MM.1S (cell line): ENCODE results near the gene C1QTNF6.

Experiments used
- DNase-seq: peaks from one replicate; pipeline ENCODE4 v3.0.0-alpha.2; 2015
- H2AFZ ChIP-seq: fragments of 300-600 bp; sonication (generic); 2 replicates; pipeline ENCODE4 v1.6.0; 2016; ENCODE audit warnings: antibody characterized with exemption, low read length
- H3F3A ChIP-seq: fragments of 300-600 bp; sonication (generic); 2 replicates; pipeline ENCODE4 v1.6.1; 2016; ENCODE audit warnings: mild to moderate bottlenecking, antibody characterized with exemption, low read length, moderate library complexity, mixed read lengths; ENCODE audit not compliant: insufficient read depth
- H3K27ac ChIP-seq: fragments of 300-600 bp; sonication (generic); 2 replicates; pipeline ENCODE4 v1.5.1; 2016; ENCODE audit warnings: mild to moderate bottlenecking, low read length
- H3K27me3 ChIP-seq: fragments of 300-600 bp; sonication (generic); replicated peaks from 2 replicates; pipeline ENCODE4 v1.6.0; 2016; ENCODE audit warnings: low read length; ENCODE audit not compliant: insufficient read depth
- H3K36me3 ChIP-seq: fragments of 300-600 bp; sonication (generic); replicated peaks from 2 replicates; pipeline ENCODE4 v1.6.1; 2016; ENCODE audit warnings: mild to moderate bottlenecking, low read length, mixed read lengths; ENCODE audit not compliant: insufficient read depth
- H3K4me1 ChIP-seq: fragments of 300-600 bp; sonication (generic); 2 replicates; pipeline ENCODE4 v1.6.1; 2016; ENCODE audit warnings: low read length, mixed read lengths
- H3K4me2 ChIP-seq: fragments of 300-600 bp; sonication (generic); 2 replicates; pipeline ENCODE4 v1.6.0; 2016; ENCODE audit warnings: low read depth, low read length
- H3K4me3 ChIP-seq: fragments of 300-600 bp; sonication (generic); 2 replicates; pipeline ENCODE4 v1.5.1; 2016; ENCODE audit warnings: low read length, mixed read lengths
- H3K79me2 ChIP-seq: fragments of 300-600 bp; sonication (generic); 2 replicates; pipeline ENCODE4 v1.6.1; 2016; ENCODE audit warnings: mixed run types, low read length, mixed read lengths
- H3K9ac ChIP-seq: fragments of 300-600 bp; sonication (generic); 2 replicates; pipeline ENCODE4 v1.6.1; 2016; ENCODE audit warnings: low read length, mixed read lengths
- H3K9me2 ChIP-seq: fragments of 300-600 bp; sonication (generic); replicated peaks from 2 replicates; pipeline ENCODE4 v1.6.1; 2016; ENCODE audit warnings: mild to moderate bottlenecking, low read length, mixed read lengths; ENCODE audit not compliant: insufficient read depth
- H3K9me3 ChIP-seq: fragments of 300-600 bp; sonication (generic); replicated peaks from 2 replicates; pipeline ENCODE4 v1.6.1; 2016; ENCODE audit warnings: mild to moderate bottlenecking, low read length, mixed read lengths; ENCODE audit not compliant: insufficient read depth
- H4K20me1 ChIP-seq: fragments of 300-600 bp; sonication (generic); 2 replicates; pipeline ENCODE4 v1.6.1; 2016; ENCODE audit warnings: mild to moderate bottlenecking, low read length, moderate library complexity, mixed read lengths; ENCODE audit not compliant: insufficient read depth
- CTCF ChIP-seq: fragments of 300-600 bp; sonication (generic); IDR thresholded peaks from 2 replicates; pipeline ENCODE4 v1.5.1; 2016; ENCODE audit warnings: antibody characterized with exemption, low read length, mixed read lengths
- EZH2 ChIP-seq: fragments of 300-600 bp; sonication (generic); optimal IDR thresholded peaks from 2 replicates; pipeline ENCODE3; 2017; ENCODE audit warnings: low read depth, mild to moderate bottlenecking, antibody characterized with exemption, low read length, mixed read lengths
- EZH2phosphoT487 ChIP-seq: fragments of 300-600 bp; sonication (generic); IDR thresholded peaks from 2 replicates; pipeline ENCODE4 v1.6.1; 2018; ENCODE audit warnings: antibody characterized with exemption, low read length

Gene C1QTNF6

GRCh38 chr22:37206841-37207821 is 19.1 kb upstream of the C1QTNF6 start:
- H3K4me1 ChIP-seq, result no peaks in the 10 kb centered on the region
- DNase-seq, result no peak
- TF ChIP-seq CTCF (no peak), EZH2 (no peak), EZH2phosphoT487 (no peak)

GRCh38 chr22:37206118-37206840 is 18.2 kb upstream of the C1QTNF6 start:
- H3K4me3 ChIP-seq, result no peak overlapping the region
- H3K9ac ChIP-seq, result no peak overlapping the region
- no peak overlapping the region for H2AFZ ChIP-seq
- no peaks in the 10 kb centered on the region for H3K9me3 ChIP-seq
- TF ChIP-seq EZH2phosphoT487 (no peak), EZH2 (no peak), CTCF (no peak)
- no peaks in the 10 kb centered on the region for H3K4me1 ChIP-seq
- H3K27ac ChIP-seq, result no peak overlapping the region
- H3F3A ChIP-seq, result no peaks in the 10 kb centered on the region
- H3K36me3 ChIP-seq, result no peaks in the 10 kb centered on the region
- H3K79me2 ChIP-seq, result no peaks in the 10 kb centered on the region
- no peaks in the 10 kb centered on the region for H3K9me2 ChIP-seq
- H3K4me2 ChIP-seq, result no peak overlapping the region
- no peaks in the 10 kb centered on the region for H3K27me3 ChIP-seq
- H4K20me1 ChIP-seq, result no peaks in the 10 kb centered on the region
- no peak for DNase-seq

More at GRCh38 chr22:37206841-37207821, 19.1 kb upstream of the C1QTNF6 start:
- no peak overlapping the region for H3K9ac ChIP-seq
- H3K36me3 ChIP-seq, result no peaks in the 10 kb centered on the region
- no peak overlapping the region for H3K4me3 ChIP-seq
- no peaks in the 10 kb centered on the region for H3K79me2 ChIP-seq
- H3K4me2 ChIP-seq, result no peak overlapping the region
- H3K27ac ChIP-seq, result no peak overlapping the region
- no peaks in the 10 kb centered on the region for H3K27me3 ChIP-seq
- no peak overlapping the region for H2AFZ ChIP-seq
- H3F3A ChIP-seq, result no peaks in the 10 kb centered on the region
- no peaks in the 10 kb centered on the region for H4K20me1 ChIP-seq
- no peaks in the 10 kb centered on the region for H3K9me2 ChIP-seq
- no peaks in the 10 kb centered on the region for H3K9me3 ChIP-seq

- TF ChIP-seq EZH2phosphoT487 (no peak), EZH2 (no peak), CTCF (no peak)
- no peak overlapping the region for H2AFZ ChIP-seq
- H3K79me2 ChIP-seq, result no peaks in the 10 kb centered on the region
- no peaks in the 10 kb centered on the region for H3F3A ChIP-seq
- no peak for DNase-seq
- H3K4me1 ChIP-seq, result no peaks in the 10 kb centered on the region
- no peaks in the 10 kb centered on the region for H3K36me3 ChIP-seq
- no peak overlapping the region for H3K4me2 ChIP-seq
- H3K27me3 ChIP-seq, result no peaks in the 10 kb centered on the region
- H3K9me2 ChIP-seq, result no peaks in the 10 kb centered on the region
- H3K27ac ChIP-seq, result no peak overlapping the region
- H3K9me3 ChIP-seq, result no peaks in the 10 kb centered on the region
- no peak overlapping the region for H3K4me3 ChIP-seq
- no peaks in the 10 kb centered on the region for H4K20me1 ChIP-seq
- H3K9ac ChIP-seq, result no peak overlapping the region
Measured at GRCh38 chr22:37205046-37205445, 17.0 kb upstream of the C1QTNF6 start.
